Chondrocyte (in vitro differentiated cells): ENCODE results near the gene OR6K6. TPM values are rescaled to one million over a fixed set of nuclear protein-coding genes. Genes with fewer than 3 reads are reported as not detected.

Experiments used
- DNase-seq: peaks from one replicate; pipeline ENCODE4 v3.0.0; 2021; ENCODE audit warnings: mixed read lengths, low spot score
- H3K27ac Mint-ChIP-seq: one replicate; pipeline ENCODE4 v1.8.0; 2021; ENCODE audit warnings: mild to moderate bottlenecking, moderate library complexity, mixed read lengths; ENCODE audit not compliant: unreplicated experiment
- H3K27me3 Mint-ChIP-seq: 2 replicates; pipeline ENCODE4 v1.8.0; 2021; ENCODE audit warnings: low read depth, mixed read lengths
- H3K36me3 Mint-ChIP-seq: 2 replicates; pipeline ENCODE4 v1.8.0; 2021; ENCODE audit warnings: low read depth, mixed read lengths
- H3K4me1 Mint-ChIP-seq: 2 replicates; pipeline ENCODE4 v1.8.0; 2021; ENCODE audit warnings: low read depth, mild to moderate bottlenecking, mixed read lengths
- H3K4me3 Mint-ChIP-seq: one replicate; pipeline ENCODE4 v1.8.0; 2021; ENCODE audit warnings: mild to moderate bottlenecking, moderate library complexity, mixed read lengths; ENCODE audit not compliant: unreplicated experiment
- H3K9me3 Mint-ChIP-seq: 2 replicates; pipeline ENCODE4 v1.8.0; 2021; ENCODE audit warnings: low read depth, mixed read lengths
- total RNA-seq: library from RNA; stranded (reverse); gene quantifications from 3 replicates; pipeline ENCODE4 v1.2.1, GENCODE V29; 2021
- TF ChIP-seq, protein P1 (sequence below): fragments of 200-600 bp; sonication (generic); IDR thresholded peaks from 2 replicates; pipeline ENCODE4 v1.5.0; 2021; ENCODE audit warnings: antibody characterized with exemption, mild to moderate bottlenecking, moderate library complexity

The OR6K6 gene
- total RNA-seq, 1 donor from 2014 or later: not detected

DNA sequence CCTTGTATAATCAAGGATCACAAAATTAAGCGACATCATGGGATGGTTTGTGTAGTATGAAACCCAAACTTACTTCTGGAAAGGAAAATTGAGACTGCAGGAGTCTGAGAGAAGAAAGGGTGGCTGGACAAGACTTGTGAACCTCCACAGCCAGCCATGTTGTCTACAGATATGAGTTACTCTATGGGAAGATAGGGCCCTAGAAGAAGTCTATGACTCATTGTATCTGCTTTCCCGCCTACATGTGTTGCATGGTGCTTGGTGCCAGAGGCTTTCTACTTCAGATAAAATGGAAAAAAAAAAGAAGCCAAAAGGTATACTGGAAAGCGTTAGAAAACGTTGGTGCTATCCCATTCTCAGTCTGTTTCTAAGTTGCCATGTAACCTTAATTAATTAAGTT lies 45.2 kb downstream of the OR6K6 start:
- Mint-ChIP-seq H3K27ac (no peak overlapping the region), H3K36me3 (no peaks in the 10 kb centered on the region)
- DNase-seq: no peak

DNA sequence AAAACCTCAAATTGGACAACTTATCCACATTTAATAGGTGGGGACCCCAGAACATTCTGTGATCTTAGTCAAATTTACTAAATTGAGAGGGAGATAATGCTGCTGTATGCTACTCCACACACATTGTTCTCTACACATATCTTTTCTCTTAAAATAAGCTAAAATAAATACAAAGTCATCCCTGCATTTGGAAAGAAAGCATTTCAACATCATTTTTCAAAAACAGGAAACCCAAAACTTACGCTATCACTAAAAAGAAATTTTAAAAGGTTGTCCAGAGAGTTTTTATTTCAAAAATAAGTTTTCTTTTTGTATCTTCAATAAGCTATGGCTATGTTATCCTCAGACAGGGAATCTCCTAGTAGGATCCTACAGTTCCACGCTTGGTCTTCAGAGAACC lies 46.0 kb downstream of the OR6K6 start:
- no peak overlapping the region for H3K27ac Mint-ChIP-seq
- H3K4me3 Mint-ChIP-seq: no peak overlapping the region
- H3K4me1 Mint-ChIP-seq: no peaks in the 10 kb centered on the region
- H3K9me3 Mint-ChIP-seq: no peaks in the 10 kb centered on the region
- peaks cover 8% of the 10 kb centered on the region for H3K27me3 Mint-ChIP-seq
- no peak for DNase-seq
- TF ChIP-seq, protein P1, sequence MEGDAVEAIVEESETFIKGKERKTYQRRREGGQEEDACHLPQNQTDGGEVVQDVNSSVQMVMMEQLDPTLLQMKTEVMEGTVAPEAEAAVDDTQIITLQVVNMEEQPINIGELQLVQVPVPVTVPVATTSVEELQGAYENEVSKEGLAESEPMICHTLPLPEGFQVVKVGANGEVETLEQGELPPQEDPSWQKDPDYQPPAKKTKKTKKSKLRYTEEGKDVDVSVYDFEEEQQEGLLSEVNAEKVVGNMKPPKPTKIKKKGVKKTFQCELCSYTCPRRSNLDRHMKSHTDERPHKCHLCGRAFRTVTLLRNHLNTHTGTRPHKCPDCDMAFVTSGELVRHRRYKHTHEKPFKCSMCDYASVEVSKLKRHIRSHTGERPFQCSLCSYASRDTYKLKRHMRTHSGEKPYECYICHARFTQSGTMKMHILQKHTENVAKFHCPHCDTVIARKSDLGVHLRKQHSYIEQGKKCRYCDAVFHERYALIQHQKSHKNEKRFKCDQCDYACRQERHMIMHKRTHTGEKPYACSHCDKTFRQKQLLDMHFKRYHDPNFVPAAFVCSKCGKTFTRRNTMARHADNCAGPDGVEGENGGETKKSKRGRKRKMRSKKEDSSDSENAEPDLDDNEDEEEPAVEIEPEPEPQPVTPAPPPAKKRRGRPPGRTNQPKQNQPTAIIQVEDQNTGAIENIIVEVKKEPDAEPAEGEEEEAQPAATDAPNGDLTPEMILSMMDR: no peak
- H3K36me3 Mint-ChIP-seq: no peaks in the 10 kb centered on the region

More for the DNA sequence above, 45.2 kb downstream of the OR6K6 start:
- Mint-ChIP-seq H3K4me3 (no peak overlapping the region), H3K4me1 (no peaks in the 10 kb centered on the region), H3K9me3 (no peaks in the 10 kb centered on the region), H3K27me3 (peaks cover 9% of the 10 kb centered on the region)
- TF ChIP-seq, protein P1: no peak

DNA sequence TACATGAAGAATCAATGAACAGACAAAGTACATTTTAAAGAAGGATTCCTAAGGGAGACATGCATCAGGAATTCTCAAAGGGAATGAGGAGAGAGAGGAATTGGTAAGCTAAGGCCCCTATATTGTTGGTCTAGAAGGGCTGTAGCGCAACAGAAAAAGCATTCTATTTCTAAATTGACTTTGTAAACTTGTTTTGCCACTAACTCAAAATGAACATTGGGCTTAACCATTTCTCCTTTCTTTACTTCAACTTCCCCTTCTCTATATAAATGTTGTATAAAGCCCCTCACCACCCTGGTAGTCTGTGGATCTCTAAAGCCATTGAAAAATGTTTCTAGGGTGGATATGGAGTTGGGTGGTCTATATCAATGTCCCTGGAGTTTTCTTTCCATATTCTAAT lies 46.9 kb downstream of the OR6K6 start:
- no peak for DNase-seq
- H3K27ac Mint-ChIP-seq: no peak overlapping the region
- H3K36me3 Mint-ChIP-seq: no peaks in the 10 kb centered on the region
- no peaks in the 10 kb centered on the region for H3K4me1 Mint-ChIP-seq
- H3K27me3 Mint-ChIP-seq: peaks cover 7% of the 10 kb centered on the region
- no peak overlapping the region for H3K4me3 Mint-ChIP-seq
- TF ChIP-seq, protein P1: no peak
- H3K9me3 Mint-ChIP-seq: no peaks in the 10 kb centered on the region

DNA sequence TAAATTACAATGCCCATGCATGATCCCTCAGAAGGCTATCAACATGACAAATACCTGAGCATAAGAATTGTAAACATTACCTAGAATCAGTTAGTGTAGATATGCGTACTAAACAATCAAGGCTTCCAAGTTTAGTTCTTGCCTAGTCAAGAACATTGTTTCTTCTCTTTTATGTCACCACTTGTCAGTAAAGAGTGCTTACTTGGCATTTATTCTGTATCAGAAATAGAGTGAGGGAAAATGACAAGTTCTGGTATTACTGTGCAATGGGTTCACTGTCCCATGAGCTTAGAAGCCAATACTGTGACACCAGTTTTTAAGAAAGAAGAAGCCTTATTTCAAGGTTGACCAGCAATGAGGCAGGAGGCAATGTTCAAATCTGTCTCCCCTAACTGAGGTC lies 49.2 kb downstream of the OR6K6 start:
- no peaks in the 10 kb centered on the region for H3K36me3 Mint-ChIP-seq
- no peak overlapping the region for H3K4me3 Mint-ChIP-seq
- no peaks in the 10 kb centered on the region for H3K9me3 Mint-ChIP-seq
- no peak overlapping the region for H3K27ac Mint-ChIP-seq
- H3K4me1 Mint-ChIP-seq: no peaks in the 10 kb centered on the region
- TF ChIP-seq, protein P1: no peak
- no peak for DNase-seq
- H3K27me3 Mint-ChIP-seq: peaks cover 5% of the 10 kb centered on the region

Other genes starting within 250 kb of the OR6K6 start
- not detected in 3 replicates for gene OR6Y1, start 200.3 kb upstream of the OR6K6 start, total RNA-seq
- not detected in 3 replicates for gene OR6P1, start 184.1 kb upstream of the OR6K6 start, total RNA-seq
- not detected in 3 replicates for gene OR10X1, start 174.8 kb upstream of the OR6K6 start, total RNA-seq
- gene OR10Z1, start 149.5 kb upstream of the OR6K6 start, total RNA-seq: not detected in 3 replicates
- not detected in 3 replicates for gene SPTA1, start 68.0 kb upstream of the OR6K6 start, total RNA-seq
- not detected in 3 replicates for gene OR6K2, start 54.1 kb upstream of the OR6K6 start, total RNA-seq
- not detected in 3 replicates for gene OR6K3, start 34.0 kb upstream of the OR6K6 start, total RNA-seq
- not detected in 3 replicates for gene OR6N1, start 17.5 kb downstream of the OR6K6 start, total RNA-seq
- not detected in 3 replicates for gene OR6N2, start 26.5 kb downstream of the OR6K6 start, total RNA-seq
- gene MNDA, start 76.6 kb downstream of the OR6K6 start, total RNA-seq: not detected in 3 replicates
- not detected in 3 replicates for gene PYHIN1, start 176.8 kb downstream of the OR6K6 start, total RNA-seq